ENCODE results near the gene TUBA4A.
"Not testable (repeated sequence)": the region's sequence is repeated elsewhere in the genome, so short reads cannot be mapped to it uniquely, and the experiment has no call there.

TUBA4A gene

DNA sequence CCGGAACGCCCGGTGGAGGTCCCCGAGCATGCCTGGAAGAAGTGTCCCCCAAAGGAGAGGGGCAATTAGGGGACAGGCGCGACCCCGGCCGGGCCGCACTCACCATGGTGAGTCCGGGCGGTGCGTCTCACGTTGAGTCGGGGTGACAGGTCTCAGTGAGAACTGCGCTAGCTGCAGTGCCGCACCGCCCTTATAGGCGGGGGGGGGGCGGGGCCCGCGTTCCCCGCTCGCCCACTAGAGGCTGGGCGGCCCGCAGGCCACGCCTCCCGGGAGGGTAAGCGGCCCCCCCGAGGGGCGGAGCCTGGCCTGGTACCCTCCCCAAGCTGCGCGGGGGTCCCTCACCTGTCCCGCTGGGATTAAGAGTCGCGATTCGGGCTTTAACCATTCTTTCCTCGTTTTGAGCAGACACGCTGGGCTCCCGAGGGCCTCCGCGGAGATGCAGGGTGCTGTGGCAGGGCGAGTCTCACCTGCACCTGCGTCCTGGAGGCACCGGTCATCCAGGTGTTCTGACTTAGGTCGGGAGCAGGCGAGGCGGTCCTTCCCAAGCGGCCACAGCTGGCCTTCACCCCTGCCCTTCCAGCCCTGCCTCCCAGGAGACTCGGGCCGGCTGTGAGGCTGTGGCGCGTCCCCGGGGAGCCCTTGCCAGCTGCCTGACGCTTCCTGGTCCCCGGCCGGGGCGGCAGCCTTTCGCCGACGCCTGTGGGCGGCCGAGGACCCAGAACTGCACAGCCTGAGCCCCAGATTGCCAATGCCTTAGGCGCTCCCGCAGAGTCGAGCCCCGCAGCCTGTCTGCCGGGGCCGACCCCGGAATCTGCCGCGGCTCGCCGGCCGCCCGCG lies at the start of gene TUBA4A:
Gene TUBA4A (minus strand): TSS at position 166 of the 837 bp plus-strand sequence. CDS start 60 bp downstream, at position 106.
- peak; percentile 92 for DNase-seq

DNA sequence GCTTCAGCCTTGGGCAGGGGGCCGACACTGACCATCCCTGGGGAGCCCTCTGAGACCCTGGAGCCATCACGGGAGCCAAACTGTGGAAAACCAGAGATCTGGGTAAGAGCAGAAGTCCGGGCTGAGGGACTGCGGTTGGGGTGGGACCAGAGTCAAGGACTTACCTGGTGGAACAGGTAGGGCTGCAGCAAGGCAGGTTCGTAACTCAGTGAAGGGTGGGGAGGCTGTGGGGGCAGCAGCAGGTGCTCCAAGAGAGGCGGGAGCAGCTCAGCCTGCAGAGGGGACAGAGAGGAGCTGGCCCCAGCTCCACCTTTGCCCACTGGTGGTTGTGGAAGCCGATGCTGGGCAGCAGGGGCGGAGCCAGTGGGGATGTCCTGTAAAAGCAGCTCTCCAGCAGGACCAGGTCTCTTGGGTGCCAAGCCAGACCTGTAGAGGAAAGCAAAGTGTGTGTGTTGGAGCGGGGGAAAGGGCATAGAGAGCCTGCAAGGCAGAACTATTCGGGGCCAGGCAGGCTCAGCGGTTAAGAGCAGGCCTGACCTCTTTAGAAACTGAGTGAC lies 48.8 kb upstream of the TUBA4A start:
- no peak for DNase-seq

DNA sequence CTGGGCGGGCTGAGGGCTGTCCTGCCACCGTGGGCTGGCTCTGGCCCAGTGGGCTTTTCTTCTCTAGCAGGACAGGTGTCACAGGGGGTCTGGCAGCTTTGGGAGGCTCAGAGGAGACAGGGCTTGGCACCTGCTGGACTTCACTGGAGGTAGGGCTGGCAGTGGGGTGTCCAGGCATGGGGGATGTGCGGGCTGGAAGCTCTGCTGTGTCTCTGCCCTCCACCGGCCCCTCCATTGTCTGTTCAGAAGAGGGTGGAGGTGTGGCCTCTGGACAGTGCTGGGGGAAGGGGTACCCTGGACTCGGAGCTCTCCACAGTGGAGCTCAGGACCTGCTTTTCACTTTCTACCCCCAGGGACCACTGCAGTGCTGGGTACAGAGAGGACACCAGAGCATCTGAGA lies 46.3 kb upstream of the TUBA4A start:
- no peak for DNase-seq

DNA sequence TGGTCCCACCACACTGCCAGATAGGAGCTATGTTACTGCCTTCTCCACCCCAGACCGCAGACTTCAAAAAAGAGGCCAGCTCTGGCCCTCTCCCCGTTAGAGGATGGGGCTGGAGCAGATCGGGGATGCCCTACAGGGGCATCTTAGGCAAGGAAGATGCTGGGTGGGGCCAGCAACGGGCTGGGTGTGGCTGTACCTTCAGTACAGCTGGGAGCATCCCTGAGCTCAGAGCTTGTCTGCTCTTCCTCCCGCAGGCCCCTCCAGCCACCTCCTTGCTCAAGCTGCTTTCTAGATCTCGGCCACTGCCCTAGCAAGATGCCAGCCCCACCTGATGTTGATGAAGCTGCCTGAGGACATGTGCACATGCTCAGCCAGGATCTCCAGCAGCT lies 45.6 kb upstream of the TUBA4A start:
- no peak for DNase-seq

DNA sequence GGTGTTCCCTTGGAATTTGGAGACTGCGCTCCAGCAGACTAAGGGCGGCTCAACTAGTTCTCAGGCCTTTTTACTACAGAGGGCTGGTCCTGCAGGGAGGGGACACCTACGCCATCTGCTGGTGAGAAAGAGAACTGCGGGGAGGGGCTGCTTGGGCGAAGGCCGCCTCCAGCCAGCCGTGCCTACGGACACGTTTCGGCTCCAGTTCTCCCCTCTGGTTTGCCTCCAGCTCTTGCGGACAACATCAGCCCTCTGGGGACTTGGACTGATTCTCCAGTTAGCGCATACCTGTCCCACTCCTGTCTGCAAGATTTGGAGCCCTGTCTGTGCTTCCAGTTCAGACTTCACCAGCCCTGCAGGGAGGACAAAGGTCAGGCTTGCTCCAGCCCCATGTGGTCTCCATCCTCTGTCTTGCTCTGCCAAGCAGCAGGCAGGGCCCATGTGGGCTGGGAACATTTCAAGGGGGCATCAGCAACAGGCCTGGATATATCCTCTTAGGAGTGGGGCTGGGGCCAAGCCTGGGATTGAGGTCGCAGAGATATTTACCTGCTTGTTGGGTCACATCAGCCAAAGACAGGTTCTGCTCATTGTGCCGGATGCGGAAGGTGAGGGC lies 45.1 kb upstream of the TUBA4A start:
- DNase-seq, result peak; percentile 80

DNA sequence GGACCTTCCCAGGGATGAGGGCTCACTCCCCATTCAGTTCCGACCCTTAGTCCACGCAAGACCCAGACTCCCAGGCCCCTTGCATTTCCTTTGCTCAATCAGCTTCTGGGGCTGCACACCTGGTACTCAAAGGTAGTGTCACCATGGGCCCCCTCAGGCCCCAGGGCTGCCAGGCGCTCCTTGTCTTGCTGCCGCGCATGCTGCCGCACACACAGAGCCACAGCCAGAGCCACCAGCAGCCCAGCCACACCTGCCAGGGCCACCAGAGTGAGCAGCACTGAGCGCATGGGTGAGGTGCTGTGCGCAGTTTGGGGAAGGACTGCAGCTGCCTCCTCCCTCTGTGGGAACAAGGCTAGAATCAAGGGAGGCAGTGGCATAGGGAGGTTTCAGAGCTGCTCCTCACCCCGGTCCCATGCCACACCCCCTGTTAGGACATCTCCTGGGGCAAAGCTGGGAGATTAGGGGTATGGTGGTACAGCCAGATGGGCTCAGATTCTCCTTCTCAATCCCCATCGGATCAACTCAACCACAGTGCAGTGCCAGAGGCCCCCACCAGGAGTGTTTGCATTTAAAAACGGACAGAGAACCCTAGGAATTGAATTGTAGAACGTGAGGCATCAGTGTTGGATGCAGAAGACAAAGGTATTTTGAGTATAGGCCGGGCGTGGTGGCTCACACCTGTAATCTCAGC lies 44.2 kb upstream of the TUBA4A start:
- no peak for DNase-seq

DNA sequence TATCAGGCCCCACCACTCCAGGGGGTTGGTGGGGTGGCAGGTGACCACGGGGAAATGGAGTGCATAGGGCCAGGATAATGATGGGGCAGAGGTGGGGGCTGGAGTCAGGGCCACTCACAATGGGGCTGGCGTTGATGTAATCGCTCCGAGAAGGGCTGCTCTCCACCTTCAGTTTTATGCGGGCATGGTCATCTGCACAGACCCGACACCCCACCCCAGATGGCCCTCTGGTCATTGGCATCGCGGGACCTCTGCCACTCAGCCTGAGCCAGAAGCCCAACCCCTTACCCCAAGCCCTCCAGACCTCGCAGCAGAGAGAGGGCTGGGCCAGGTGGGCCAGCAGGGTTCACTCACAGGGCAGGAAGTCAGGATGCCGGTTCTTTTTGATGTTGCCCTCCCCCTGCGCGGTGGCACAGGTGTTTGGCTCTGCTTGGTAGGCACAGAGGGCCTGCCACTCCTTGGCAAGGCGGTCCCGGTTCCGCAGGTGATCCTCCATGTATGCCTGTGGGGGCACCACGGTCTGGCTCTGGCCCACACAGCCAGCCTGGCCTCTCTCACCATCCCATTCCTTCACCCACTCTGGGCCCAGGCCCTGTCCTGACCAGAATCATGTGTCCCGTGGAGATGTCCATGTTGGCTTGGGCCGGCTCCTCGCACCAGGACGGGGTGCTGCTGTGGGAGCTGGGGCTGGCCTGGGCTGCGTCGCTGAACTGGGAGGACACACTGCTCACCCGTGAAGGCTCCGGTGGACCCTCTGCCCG lies 43.1 kb upstream of the TUBA4A start:
- DNase-seq, result no peak

DNA sequence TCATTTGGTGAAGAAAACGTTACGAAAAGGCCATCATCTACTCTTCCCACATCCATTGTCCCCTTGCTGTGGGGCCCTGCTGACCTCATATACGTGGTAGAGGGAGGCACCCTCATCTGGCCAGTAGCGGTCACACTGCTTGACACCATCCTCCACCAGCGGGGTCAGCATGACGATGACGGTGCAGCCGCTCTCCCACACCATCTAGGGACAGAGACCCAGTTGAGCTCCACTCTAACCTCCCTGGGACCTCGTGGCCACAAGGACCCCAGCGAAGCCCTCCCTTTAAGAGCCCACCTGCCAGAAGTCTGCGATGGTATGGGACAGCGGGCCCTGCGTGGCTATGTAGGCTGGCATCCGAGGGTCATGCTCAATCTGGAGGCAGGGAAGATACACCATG lies 42.4 kb upstream of the TUBA4A start:
- no peak for DNase-seq

DNA sequence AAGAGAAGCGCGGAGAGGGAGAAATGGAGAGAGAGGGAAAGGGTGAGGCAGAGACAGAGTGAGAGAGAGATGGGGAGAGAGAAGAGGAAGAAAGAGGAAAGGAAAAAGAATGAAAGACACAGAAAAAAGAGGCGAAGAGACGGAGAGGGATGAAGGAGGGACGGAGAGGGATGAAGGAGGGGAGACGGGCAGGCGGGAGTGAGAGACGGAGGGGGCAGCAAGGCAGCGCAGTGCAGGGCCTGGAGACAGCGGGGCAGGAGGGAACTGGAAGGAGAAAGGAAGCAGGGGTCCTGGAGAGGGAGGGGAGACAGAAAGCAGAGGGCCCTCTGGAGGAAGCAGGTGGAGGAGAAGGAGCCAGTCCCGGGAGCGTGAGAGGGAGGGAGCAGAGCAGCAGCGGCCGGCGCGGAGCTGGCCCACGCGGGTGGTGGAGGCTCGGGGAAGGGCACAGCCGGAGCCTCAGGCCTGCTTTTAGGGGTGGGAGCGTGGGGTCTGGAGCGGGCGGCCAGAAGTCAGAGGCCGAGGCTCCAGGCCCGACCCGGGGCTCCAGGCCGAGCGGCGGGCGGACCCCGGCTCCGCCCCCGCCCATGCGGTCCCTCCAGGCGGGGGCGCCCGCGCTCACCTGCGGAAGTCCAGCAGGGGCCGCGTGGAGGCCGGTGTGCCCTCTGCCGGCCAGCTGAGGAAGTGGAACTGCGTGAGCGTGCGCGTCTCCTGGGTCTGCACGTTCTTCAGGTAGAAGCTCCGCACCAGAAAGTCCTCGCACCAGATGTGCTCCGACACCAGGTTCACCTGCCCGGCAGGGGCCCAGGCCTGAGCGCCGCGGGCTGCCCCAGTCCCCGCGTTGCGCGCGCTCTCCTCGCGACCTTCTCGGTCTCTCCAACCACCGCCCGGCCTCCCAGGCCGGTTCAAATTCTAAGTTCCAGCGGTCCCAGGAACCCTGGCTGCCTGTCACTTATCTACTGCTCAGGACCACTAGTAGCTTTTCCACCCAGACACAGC lies 40.9 kb upstream of the TUBA4A start:
- peak; percentile 89 for DNase-seq

DNA sequence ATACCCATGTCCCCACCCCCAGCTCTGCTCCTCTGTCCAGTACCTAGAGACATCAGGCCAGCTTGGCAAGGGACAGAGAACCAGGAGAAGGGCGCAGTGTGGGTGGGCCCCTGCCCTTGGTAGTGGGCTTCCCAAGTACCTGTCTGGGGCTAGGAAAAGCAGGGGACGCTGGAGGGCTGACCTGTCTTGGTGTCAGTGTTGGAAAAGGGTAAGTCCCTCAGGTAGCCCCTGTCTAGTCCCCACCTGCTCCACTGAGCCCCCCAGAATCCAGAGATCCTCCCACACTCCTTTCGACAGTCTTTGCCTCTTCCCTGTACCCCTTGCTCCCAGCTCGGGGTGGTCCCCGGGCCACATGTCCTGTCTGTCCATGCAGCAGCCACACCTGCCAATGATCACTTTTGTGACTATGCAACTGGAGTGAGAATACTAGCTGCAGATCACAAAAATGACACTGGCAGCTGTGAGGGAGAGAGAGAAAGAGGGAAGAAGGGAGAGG lies 40.1 kb upstream of the TUBA4A start:
- DNase-seq, result no peak

DNA sequence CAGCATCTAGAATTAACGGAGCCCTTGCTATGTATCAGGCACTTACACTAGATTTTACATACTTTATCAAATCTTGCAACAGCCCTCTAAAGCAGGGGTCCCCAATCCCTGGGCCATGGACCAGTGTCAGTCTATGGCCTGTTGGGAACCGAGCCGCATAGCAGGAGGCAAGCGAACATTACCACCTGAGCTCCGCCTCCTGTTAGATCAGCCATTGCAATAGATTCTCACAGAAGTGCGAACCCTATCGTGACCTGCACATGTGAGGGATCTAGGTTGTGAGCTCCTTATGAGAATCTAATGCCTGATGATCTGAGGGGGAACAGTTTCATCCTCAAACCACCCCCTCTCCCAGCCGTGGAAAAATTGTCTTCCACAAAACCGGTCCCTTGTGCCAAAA lies 38.9 kb upstream of the TUBA4A start:
- DNase-seq, result no peak

DNA sequence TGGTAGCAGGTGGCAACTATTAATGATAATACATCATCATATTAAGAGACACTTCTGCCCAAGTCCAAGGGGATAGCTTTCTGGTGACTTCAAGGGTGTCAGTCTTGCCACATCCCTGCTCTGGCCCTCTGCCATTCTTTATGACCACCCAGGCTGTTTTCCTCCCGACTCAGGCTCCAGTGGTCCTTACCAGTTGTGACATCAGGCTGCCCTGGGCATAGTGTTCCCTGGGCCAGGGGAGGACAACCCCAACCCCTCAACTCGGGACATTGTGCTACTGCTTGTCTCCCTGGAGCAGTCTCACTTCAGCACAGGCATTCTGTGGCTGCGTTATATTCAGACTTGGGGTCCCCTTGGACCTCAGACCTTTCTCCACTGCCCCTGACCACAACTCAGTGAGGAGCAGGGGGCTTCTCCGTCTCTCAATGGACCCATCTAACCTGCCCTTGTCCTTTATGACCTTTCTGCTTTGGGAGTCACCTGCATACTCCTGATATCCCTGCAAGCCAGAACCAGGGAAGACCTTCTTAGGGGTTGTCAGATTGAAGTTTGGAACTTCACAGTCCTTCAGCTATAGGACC lies 38.3 kb upstream of the TUBA4A start:
- no peak for DNase-seq

DNA sequence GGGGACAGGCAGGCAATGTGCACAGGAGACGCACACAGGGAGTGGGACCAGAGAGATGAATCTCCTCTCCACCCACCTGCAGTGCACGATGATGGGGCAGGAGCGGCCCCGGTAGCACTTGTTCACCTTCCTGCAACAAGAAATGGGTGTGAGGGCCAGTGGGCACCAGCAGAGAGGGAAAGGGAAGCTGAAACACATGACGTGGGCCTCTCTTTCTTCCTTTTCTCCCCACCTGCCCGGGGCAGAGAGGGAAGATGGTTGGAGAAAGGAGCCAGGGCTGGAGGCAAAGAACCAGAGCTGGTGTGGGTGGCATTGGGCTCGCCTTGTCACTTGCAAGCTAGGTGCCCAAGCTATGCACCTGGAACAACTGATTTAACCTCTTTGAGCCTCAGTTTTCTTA lies 37.7 kb upstream of the TUBA4A start:
- DNase-seq, result no peak

DNA sequence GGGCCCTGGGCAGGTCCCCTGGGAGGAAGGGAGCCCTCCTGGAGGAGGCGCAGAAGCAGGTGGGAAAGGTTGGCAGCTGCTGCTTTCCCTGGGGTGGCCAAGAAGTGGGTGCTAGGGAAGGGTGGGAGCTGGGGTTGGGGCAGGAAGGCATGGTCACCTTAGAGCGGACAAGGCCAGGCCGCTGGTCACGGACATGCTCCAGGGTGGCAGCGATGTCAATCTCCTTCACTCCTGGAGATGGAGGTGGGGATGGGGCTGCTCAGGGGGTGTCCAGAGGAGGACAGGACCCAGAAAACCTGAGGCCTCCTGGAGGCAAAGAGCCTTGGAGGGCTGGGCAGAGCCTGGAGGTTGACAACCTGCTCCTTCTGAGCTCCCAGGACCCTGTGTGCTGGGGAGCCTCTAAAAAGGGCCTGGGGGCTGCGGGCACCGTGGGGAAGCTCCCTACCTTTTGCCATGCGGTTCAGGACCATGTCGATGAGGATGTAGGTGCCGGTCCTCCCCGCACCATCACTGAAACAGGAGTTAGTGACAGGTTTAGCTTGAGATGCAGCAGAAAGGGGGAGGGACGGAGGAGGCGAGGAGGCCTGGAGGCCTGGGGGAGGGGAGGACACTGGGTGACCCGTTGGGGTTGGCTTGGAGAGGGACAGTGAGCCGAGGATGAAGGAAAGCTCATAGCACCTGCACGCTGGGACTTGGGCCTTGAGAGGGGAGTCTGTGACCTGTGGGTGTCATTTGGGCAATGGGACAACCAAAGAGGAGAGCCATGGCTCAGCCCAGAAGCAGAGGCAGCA lies 36.9 kb upstream of the TUBA4A start:
- DNase-seq, result no peak

DNA sequence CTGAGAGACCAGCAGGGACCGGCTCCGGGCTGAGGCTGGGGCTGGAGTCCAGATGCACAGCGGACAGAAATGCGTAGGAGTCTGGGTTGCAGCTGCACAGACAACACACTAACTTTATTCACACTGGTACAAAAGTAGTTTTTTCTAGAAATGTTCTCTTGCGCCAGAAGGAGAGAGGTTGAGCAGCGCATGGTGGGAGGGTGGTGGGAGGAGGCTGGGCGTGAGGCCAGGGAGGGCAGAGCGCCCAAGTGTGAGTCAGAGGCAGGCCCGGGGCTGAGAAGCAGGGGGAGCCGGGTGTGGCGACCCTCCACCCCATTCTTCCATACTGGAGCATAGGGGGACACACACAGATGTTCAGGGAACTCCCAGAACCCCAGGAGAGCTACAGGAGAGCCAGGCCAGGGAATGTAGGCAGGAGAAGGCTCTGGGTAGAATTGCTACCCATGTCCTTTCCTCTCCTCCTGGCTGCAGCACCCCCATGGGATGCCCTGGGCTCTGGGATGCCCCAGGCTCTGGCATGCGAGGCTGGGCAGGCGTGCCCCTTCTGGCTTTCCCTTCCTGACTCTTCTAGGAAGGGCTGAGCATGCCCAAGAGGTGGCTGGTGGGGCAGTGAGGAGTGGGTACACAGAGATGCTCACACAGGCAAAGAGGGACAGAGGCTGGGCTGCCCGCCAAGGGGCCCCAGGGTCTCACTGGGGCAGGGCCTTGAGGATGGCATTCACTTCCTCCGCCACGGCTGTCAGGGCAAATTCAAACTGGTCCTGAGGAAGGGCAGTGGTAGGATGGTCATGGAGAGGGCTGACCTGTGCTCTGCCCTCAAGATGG lies 36.0 kb upstream of the TUBA4A start:
- DNase-seq, result no peak

DNA sequence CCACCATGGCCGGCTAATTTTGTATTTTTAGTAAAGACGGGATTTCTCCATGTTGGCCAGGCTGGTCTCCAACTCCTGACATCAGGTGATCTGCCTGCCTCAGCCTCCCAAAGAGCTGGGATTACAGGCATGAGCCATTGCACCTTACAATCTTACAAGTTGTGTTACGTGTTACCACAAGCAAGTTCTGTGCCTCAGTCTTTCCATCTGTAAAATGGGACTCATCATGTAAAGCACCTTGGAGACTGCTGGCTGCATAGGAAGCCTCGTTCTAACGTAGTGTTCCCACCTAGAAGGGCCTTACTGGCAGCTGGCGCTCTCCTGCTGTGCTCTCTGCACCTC lies 35.4 kb upstream of the TUBA4A start:
- DNase-seq, result no peak

DNA sequence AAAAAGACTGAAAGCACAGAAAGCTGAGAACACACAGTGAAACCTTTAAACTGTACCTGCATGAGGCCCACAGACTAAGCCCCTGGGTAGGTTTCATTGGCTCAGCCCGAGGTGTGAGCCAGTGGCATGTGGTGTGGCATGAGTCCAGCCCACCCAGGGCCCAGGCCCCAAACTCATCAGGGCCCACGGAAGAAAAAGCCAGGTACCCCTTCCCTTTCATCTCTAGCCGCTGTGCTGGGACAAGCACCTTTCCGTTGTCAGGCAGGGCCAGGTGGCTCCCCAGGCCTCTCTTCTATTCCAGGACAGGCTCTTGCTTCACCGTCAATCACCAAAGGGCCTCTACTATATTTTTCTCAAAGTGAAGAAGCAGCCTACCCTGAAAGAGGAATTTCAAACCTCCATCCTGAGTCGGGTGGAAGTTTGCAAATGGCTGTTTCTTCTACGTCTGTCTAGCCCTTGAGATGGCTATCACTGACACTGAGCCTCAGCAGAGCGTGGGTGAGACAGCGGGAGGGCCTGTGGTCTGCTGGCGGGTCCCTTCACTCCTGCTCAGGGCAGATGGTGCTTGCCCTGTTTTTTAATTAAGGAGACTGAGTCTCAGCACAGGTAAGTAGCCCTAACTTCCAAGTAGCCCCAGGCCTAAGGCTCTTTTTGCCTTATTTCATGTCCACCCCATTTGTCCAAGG lies 34.0 kb upstream of the TUBA4A start:
- DNase-seq, result no peak

DNA sequence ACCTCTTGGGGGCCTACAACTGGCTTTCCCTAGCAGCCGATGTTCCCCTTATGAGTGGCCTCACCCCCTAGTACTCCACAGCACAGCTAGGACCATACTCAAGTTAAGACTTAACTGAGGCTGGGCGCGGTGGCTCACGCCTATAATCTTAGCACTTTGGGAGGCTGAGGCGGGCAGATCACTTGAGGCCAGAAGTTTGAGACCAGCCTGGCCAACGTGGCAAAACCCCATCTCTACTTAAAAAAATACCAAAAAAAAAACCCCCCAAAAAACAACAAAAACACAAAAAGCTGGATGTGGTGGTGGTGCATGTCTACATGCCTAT lies 33.4 kb upstream of the TUBA4A start:
- not testable (repeated sequence) for DNase-seq

All from CD4-positive, alpha-beta T cell treated with Interferon gamma for 1 hour (primary cell).